ENCODE measurements around the gene UBTFL1.
"Not testable (repeated sequence)": the region's sequence is repeated elsewhere in the genome, so short reads cannot be mapped to it uniquely, and the experiment has no call there.

The UBTFL1 gene

DNA sequence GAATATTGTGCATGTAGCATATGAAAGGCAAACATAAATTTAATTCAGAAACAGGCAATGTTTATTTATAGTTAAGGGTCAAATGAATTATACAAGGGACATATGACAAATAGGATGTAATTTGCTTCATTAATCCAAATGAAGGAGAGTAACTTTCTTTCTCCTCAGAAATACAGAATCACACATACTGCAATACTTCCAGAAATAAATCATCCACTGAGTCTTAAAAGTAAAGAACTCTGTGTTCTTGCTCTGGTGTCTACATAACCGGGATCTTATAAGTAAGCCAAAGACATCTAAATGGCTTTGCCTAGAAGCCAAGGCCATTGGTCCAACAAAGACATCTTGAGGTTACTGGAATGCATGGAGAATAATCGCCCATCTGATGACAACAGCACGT is at the start of gene UBTFL1:
Gene UBTFL1 (plus strand): TSS at position 301 of the 400 bp plus-strand sequence. CDS start 0 bp downstream, at position 301.
- DNase-seq (ENCODE audit: low read depth in 2 of 2): not testable (repeated sequence)

DNA sequence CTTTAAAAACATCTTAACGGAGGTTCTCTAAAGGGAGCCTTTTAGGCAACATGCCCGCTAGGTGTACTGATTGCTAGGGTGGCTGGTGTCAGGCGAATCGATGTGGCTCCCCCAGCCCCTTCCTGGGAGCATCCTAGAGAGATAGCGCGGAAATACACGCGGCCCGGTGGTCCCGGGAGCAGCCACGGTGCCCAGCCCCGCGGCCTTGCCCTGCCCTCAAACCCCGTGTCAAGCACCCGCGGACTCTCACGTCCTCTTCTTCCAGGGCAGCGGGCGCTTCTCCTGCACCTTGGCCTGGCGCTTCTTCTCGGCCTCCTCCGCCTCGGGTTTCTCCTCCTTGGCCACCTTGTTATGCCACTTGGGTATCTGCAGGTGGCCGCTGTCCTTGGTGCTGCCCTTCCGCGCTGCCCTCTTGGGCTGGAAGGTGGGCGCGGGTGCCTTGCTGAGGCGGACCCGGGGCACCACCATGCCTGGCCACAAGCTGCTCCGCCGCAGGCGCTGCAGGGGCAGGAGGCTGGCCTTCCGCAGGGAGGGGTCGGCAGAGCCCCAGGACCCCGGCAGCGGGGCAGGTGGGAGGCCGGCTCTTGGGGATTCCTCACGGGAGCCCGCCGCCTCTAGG is 34.0 kb upstream of the UBTFL1 start:
- not testable (repeated sequence) for DNase-seq (ENCODE audit: low read depth in 2 of 2)

GRCh38 chr11:90052311-90052710 is 33.4 kb upstream of the UBTFL1 start:
- not testable (repeated sequence) for DNase-seq (ENCODE audit: low read depth in 2 of 2)

DNA sequence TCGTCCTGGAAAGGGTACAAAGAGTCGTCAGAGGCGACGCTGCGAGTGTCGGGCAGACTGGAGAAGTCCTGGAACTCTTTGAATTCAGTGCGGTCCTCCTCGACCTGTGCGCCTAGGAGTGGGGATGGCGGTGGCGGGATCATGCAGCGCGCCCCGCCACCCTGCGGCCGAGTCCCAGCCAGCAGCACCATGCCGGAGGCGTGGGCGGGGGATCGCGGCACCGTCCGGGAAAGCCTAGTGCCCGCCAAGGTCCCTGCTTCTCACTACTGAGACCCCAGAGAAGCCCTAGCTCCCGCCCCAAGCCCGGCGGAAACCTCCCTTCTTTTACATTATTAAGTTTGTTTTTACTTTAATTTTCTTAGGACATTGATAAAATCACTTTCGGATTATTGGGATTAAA is 32.2 kb upstream of the UBTFL1 start:
- not testable (repeated sequence) for DNase-seq (ENCODE audit: low read depth in 2 of 2)

- not testable (repeated sequence) for DNase-seq (ENCODE audit: low read depth in 2 of 2)
These were observed 3.0 kb downstream of the UBTFL1 start for GRCh38 chr11:90088731-90089130.

DNA sequence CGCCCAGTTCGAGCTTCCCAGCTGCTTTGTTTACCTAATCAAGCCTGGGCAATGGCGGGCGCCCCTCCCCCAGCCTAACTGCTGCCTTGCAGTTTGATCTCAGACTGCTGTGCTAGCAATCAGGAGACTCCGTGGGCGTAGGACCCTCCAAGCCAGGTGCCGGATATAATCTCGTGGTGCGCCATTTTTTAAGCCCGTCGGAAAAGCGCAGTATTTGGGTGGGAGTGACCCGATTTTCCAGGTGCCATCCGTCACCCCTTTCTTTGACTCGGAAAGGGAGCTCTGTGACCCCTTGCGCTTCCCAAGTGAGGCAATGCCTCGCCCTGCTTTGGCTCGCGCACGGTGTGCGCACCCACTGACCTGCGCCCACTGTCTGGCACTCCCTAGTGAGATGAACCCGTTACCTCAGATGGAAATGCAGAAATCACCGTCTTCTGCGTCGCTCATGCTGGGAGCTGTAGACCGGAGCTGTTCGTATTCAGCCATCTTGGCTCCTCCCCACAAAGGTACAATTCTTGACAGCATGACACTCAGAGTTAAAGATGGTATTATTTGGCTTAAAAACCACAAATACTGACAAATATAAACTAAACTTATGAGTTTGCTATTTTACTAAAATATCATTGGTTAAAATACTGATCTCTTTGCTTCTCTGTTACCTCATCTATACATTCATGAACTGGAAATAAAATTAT is 9.6 kb downstream of the UBTFL1 start:
- DNase-seq (ENCODE audit: low read depth in 2 of 2): not testable (repeated sequence)

- DNase-seq (ENCODE audit: low read depth in 2 of 2): not testable (repeated sequence)
These were observed 12.5 kb downstream of the UBTFL1 start for GRCh38 chr11:90098261-90098660.

DNA sequence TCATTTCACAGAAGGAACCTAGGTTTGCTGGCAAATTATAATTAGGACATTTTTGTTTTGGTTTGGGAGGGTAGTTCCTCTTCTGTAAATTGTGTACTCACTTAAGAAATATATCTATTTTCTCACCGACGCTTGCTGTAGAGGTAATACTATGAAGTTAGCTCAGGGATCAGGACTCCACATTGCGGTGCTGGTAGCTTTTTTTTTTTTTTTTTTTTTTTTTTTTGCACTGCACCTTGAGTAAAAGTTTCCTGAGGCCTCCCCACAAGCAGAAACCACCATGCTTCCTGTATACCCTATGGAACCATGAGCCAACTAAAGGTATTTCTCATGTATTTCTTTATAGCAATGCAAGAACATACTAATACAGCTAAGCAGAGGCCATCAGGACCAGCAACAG is 14.7 kb downstream of the UBTFL1 start:
- DNase-seq (ENCODE audit: low read depth in 2 of 2): no peak

- DNase-seq (ENCODE audit: low read depth in 2 of 2): no peak
These were observed 27.8 kb downstream of the UBTFL1 start for GRCh38 chr11:90113541-90113940.

DNA sequence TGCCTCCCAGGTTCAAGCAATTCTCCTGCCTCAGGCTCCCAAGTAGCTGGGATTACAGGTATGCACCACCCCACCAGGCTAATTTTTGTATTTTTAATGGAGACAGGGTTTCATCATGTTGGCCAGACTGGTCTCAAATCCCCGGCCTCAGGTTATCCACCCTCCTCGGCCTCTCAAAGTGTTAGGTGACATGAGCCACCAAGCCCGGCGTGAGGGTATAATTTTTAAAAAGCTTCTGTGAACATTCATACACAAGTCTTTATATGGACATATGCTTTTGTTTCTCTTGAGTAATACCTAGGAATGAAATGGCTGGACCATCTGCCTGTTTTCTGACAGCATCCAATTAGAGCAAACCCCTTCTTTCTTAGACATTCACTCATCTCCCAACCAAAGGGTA is 34.4 kb downstream of the UBTFL1 start:
- no peak for DNase-seq (ENCODE audit: low read depth in 2 of 2)

DNA sequence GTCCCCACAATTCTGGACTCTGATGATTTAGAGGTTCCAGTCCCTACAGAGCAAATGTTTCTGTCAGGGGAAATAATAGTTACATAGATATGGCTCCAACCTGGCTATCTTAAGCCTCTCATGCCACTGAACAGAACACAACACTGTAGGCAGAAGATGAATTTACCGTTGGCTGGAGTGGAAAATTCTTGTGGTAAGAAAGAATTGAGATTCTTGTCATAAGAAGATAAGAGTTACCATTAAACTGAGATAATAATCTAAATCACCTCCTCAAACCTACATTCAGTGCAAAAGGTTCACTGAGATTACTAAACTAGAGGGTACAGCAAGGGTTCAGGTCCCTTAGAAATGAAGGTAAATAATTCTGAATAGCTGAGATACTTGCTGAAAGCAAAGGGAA is 38.6 kb downstream of the UBTFL1 start:
- DNase-seq (ENCODE audit: low read depth in 2 of 2): no peak

DNA sequence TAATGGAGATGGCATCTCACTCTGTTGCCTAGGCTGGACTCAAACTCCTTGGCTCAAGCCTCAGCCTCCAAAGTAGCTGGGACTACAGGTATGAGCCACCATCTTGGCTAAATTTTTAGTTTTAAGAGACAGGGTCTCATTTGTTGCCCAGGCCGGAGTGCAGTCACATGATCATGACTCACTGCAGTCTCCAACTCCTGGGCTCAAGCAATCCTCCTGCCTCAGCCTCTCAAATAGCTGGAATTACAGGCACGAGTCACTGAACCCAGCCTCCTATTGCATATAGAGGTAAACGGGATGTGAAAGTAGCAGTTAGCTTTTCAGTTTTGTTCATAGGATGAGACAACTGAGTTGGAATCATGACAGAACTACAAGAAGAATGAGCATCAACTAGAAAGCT is 39.2 kb downstream of the UBTFL1 start:
- no peak for DNase-seq (ENCODE audit: low read depth in 2 of 2)

DNA sequence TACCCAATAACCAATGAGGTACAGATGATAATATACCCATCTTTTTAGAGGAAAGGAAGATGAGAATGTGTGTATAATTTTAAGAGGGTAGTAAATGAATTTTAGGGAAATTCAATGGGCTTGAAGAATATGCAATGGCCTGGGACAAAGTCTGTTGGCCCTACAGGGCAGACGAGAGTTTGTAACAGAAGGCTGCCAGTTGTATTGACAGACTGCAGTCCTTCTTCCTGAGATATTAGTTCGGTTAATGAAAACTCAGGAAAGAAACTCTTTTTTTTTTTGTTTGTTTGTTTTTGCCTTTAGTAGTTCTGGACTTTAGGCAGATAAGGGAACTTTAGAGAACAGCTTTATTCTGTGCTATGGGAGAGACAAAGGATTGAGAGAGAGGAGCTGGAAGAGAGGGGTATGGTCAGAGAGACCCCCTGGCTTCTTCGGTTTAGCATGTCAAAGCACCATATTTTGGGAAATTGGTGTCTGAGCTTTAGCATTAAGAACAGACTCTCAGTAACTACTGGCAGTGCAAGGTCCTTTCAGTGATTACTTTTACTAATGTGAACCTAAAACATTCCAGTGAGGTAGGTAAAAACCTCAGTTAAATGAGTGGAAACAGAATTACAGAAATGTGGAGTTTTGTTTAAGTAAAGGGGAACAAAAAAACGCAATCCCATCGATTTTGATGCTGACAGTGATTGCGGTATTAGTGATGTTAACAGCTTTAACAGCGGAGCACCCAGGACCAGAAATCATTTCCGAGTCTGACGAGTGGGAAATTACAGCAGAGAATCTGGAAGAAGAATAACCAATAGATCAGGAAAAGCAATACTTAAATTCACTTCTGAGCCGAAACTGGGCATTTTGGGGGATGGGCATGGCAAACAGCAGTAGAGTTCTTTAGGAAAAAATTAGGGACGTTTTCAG is 48.1 kb downstream of the UBTFL1 start:
- DNase-seq (ENCODE audit: low read depth in 2 of 2): no peak

DNA sequence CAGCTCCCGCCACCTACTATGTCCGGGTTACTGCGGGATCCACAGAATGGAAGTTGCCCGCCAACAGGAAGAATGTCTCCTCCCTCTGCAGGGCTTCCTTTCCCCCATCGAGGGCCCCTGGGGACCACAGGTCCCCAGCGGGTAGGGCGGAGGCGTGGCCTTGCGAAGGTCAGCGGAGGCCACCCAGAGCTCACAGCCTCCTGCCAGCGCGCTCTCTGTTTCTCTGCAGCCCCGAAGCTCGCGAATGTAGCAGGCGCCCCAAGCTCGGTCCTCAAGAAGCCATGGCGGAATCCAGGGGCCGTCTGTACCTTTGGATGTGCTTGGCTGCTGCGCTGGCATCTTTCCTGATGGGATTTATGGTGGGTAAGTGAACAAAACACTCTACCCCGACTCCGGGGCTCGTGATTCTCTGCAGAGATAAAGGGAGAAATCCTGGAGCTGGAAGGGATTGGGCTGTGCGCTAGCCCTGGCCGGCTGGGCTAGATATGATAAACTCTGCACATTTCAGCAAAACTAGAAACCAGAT is 48.8 kb downstream of the UBTFL1 start, which contains the start of gene NAALAD2:
Gene NAALAD2 (plus strand): TSS at position 186 of the 526 bp plus-strand sequence. CDS start 96 bp downstream, at position 282.
- no peak for DNase-seq (ENCODE audit: low read depth in 2 of 2)

- DNase-seq (ENCODE audit: low read depth in 2 of 2): no peak
These were observed 49.3 kb downstream of the UBTFL1 start for GRCh38 chr11:90135016-90135415.

Measured in stimulated activated CD8-positive, alpha-beta memory T cell treated with anti-CD3 and anti-CD28 coated beads, Interleukin-15, amount 100 ng/mL, for 48 hours (primary cell).